K562 (cell line): ENCODE data around the gene FBXO9. TPM values are rescaled to one million over a fixed set of nuclear protein-coding genes. Genes with fewer than 3 reads are reported as not detected.

ENCODE experiments used
- ATAC-seq: fragments of 200-7000 bp; cut with Tn5 transposase; 3 replicates; pipeline ENCODE4 v1.9.1; 2020; ENCODE audit warnings: moderate library complexity
- BruUV-seq: library from RNA; stranded (reverse); fragments of 400-500 nt; replicated peaks from 2 replicates; lab custom pipeline; 2021; lab: Mats Ljungman, UMichigan
- CTCF ChIA-PET: fragments of 300-600 bp; formaldehyde crosslinking; extraction: SDS; loops from one replicate; lab custom pipeline; 2021; ENCODE audit warnings: low intra/inter-chr PET ratio; lab: Yijun Ruan, JAX
- POLR2A ChIA-PET: fragments of 300-600, 350-650 bp; sonication (Branson Sonifier 250); formaldehyde crosslinking; extraction: SDS; loops from one replicate; lab custom pipeline; 2021; ENCODE audit warnings: antibody characterized with exemption, inconsistent platforms; lab: Yijun Ruan, JAX
- DNase-seq, 4 experiments: peaks; one replicate each; pipeline versions ENCODE4 v3.0.0 to v3.0.0-alpha.2; 2011 to 2018; ENCODE audit warnings: low spot score in 3 of 4, mixed read lengths in 3 of 4; ENCODE audit errors: extremely low read depth in 1 of 4
- FAIRE-seq: peaks from 2 replicates; lab custom pipeline; 2011; peaks lifted over from hg19 to GRCh38; lab: Jason Lieb, UNC
- H2AFZ ChIP-seq: 2 replicates; pipeline ENCODE4 v1.6.0; 2011; ENCODE audit warnings: low read depth, low read length, control low read depth, inconsistent platforms
- H3K27ac ChIP-seq: fragments of 200-600 bp; 3 replicates; pipeline ENCODE4 v1.8.0; 2011; ENCODE audit warnings: low read depth, mild to moderate bottlenecking, control low read depth, inconsistent platforms, low read length, moderate library complexity, mixed read lengths; ENCODE audit errors: extremely low read depth
- H3K27me3 ChIP-seq, 2 experiments: fragments of 300-600 bp in 1 of 2; 2 replicates in 1 of 2; 3 replicates in 1 of 2; pipeline versions ENCODE4 v1.6.0 to v1.8.0; 2011; ENCODE audit warnings: inconsistent platforms in 2 of 2, low read length in 2 of 2, mild to moderate bottlenecking in 1 of 2, mixed read lengths in 1 of 2, moderate library complexity in 1 of 2; ENCODE audit not compliant: control insufficient read depth in 2 of 2, insufficient read depth in 2 of 2
- H3K36me3 ChIP-seq: fragments of 300-600 bp; 3 replicates; pipeline ENCODE4 v1.8.0; 2011; ENCODE audit warnings: mild to moderate bottlenecking, low read length, inconsistent platforms; ENCODE audit not compliant: control insufficient read depth, insufficient read depth
- H3K4me1 ChIP-seq, 2 experiments: fragments of 200-600 bp in 1 of 2; replicated peaks in 1 of 2; 2 replicates in 1 of 2; 3 replicates in 1 of 2; pipeline versions ENCODE4 v1.5.1 to v1.8.0; 2011; ENCODE audit warnings: inconsistent platforms in 2 of 2, low read length in 2 of 2, mild to moderate bottlenecking in 1 of 2, mixed read lengths in 1 of 2, moderate library complexity in 1 of 2; ENCODE audit not compliant: control insufficient read depth in 2 of 2, insufficient read depth in 2 of 2
- H3K4me2 ChIP-seq: 2 replicates; pipeline ENCODE4 v1.6.1; 2011; ENCODE audit warnings: low read length, control low read depth, inconsistent platforms, mixed read lengths; ENCODE audit not compliant: insufficient read depth
- H3K4me3 ChIP-seq: fragments of 200-600 bp; sonication (generic), shearing (Covaris generic); 2 replicates; pipeline ENCODE4 v1.5.1; 2016; ENCODE audit warnings: control low read depth, inconsistent platforms
- H3K79me2 ChIP-seq: fragments of 200-600 bp; 3 replicates; pipeline ENCODE4 v1.8.0; 2011; ENCODE audit warnings: low read length, inconsistent platforms; ENCODE audit not compliant: control insufficient read depth, insufficient read depth
- H3K9ac ChIP-seq, 2 experiments: 2 replicates each; pipeline versions ENCODE4 v1.6.0 to v1.6.1; 2011; ENCODE audit warnings: low read depth in 2 of 2, low read length in 2 of 2, control low read depth in 1 of 2, inconsistent platforms in 1 of 2, mild to moderate bottlenecking in 1 of 2, mixed read lengths in 1 of 2; ENCODE audit not compliant: insufficient read depth in 1 of 2
- H3K9me1 ChIP-seq: one replicate; pipeline ENCODE4 v1.6.0; 2011; ENCODE audit warnings: inconsistent platforms, mild to moderate bottlenecking, low read length, moderate library complexity; ENCODE audit not compliant: control insufficient read depth, insufficient read depth
- H3K9me3 ChIP-seq: replicated peaks from 2 replicates; pipeline ENCODE4 v1.5.1; 2011; ENCODE audit warnings: low read depth, low read length, inconsistent platforms; ENCODE audit not compliant: control insufficient read depth, insufficient read depth
- H4K20me1 ChIP-seq: replicated peaks from 2 replicates; pipeline ENCODE4 v1.6.1; 2011; ENCODE audit warnings: low read length, inconsistent platforms, mixed read lengths; ENCODE audit not compliant: control insufficient read depth, insufficient read depth
- CBX1 ChIP-seq: sonication (generic); IDR thresholded peaks from 2 replicates; pipeline ENCODE4 v1.6.1; 2016; ENCODE audit warnings: antibody characterized with exemption, low read depth, mild to moderate bottlenecking
- ELF2 ChIP-seq: fragments of 250-450 bp; sonication (Bioruptor Pico); IDR thresholded peaks from 2 replicates; pipeline ENCODE4 v1.5.0; 2021; ENCODE audit warnings: mild to moderate bottlenecking
- GATAD2A ChIP-seq: fragments of 450-650 bp; IDR thresholded peaks from 2 replicates; pipeline ENCODE4 v1.6.1; 2017
- HDAC6 ChIP-seq: IDR thresholded peaks from 2 replicates; pipeline ENCODE4 v1.6.1; 2012; ENCODE audit warnings: low read depth, mild to moderate bottlenecking, control low read depth, inconsistent platforms, low read length, moderate library complexity
- HSF4 ChIP-seq: fragments of 250-450 bp; sonication (Bioruptor Pico); IDR thresholded peaks from 2 replicates; pipeline ENCODE4 v2.1.2; 2022; ENCODE audit warnings: mild to moderate bottlenecking, moderate library complexity, borderline replicate concordance
- KDM2B ChIP-seq: fragments of 250-450 bp; sonication (Bioruptor Pico); IDR thresholded peaks from 2 replicates; pipeline ENCODE4 v1.8.0; 2021; ENCODE audit warnings: mild to moderate bottlenecking, moderate library complexity
- NELFE ChIP-seq: IDR thresholded peaks from 2 replicates; pipeline ENCODE4 v1.6.1; 2011; ENCODE audit warnings: mild to moderate bottlenecking; ENCODE audit not compliant: insufficient read depth, insufficient read length
- NR2F6 ChIP-seq: fragments of 450-650 bp; formaldehyde crosslinking; IDR thresholded peaks from 2 replicates; pipeline ENCODE4 v1.4.0; 2020; ENCODE audit warnings: mild to moderate bottlenecking
- PHB2 ChIP-seq: fragments of 450-650 bp; IDR thresholded peaks from 2 replicates; pipeline ENCODE4 v1.6.1; 2017; ENCODE audit warnings: low read depth
- PYGO2 ChIP-seq: fragments of 450-650 bp; IDR thresholded peaks from 2 replicates; pipeline ENCODE4 v1.6.1; 2016; ENCODE audit warnings: mild to moderate bottlenecking, missing genetic modification characterization, moderate library complexity, missing compliant biosample characterization
- RUNX1 ChIP-seq: sonication (generic); IDR thresholded peaks from 2 replicates; pipeline ENCODE4 v1.6.1; 2016; ENCODE audit warnings: antibody characterized with exemption, low read depth
- TARDBP ChIP-seq: fragments of 450-650 bp; IDR thresholded peaks from 2 replicates; pipeline ENCODE4 v1.6.1; 2016
- TFE3 ChIP-seq: fragments of 450-650 bp; formaldehyde crosslinking; IDR thresholded peaks from 2 replicates; pipeline ENCODE4 v1.4.0; 2020; ENCODE audit warnings: mild to moderate bottlenecking, mixed read lengths
- TRIM24 ChIP-seq, 2 experiments: fragments of 450-650 bp; IDR thresholded peaks; 2 replicates each; pipeline ENCODE4 v1.6.1; 2016
- TSC22D4 ChIP-seq: fragments of 450-650 bp; IDR thresholded peaks from 2 replicates; pipeline ENCODE4 v1.6.1; 2016; ENCODE audit warnings: missing genetic modification characterization, missing biosample characterization, control low read depth
- ZFP36 ChIP-seq: fragments of 150-350 bp; IDR thresholded peaks from 2 replicates; pipeline ENCODE4 v1.6.1; 2018; ENCODE audit warnings: low read length, low read depth; ENCODE audit not compliant: partially characterized antibody
- ZNF830 ChIP-seq: fragments of 250-450 bp; sonication (Bioruptor Pico); IDR thresholded peaks from 2 replicates; pipeline ENCODE4 v1.5.0; 2021; ENCODE audit warnings: mild to moderate bottlenecking
- WGBS: fragments of 100-300 bp; shearing (Covaris generic); methylation state at CpG from one replicate; pipeline ENCODE4 v1.1.6; 2016; ENCODE audit warnings: low coverage, mixed read lengths; ENCODE audit not compliant: insufficient coverage; ENCODE audit errors: missing lambda C conversion rate; 5-methylcytosine and 5-hydroxymethylcytosine counted together
- in situ Hi-C: fragments of 300-500 bp; cut with MboI; formaldehyde crosslinking; loops from 4 replicates; pipeline ENCODE4 v1.15.0; 2018; ENCODE audit warnings: inconsistent platforms, mixed read lengths
- intact Hi-C: fragments of 100-400 bp; cut with micrococcal nuclease; formaldehyde crosslinking; loops from 2 replicates; pipeline ENCODE4 v1.14.2; 2022
- polyA plus RNA-seq, 8 experiments: library from polyadenylated mRNA; depleted of rRNA in 4 of 8; stranded (reverse) in 5 of 8; unstranded in 3 of 8; fragments of >200 nt; fragmentation: Nextera tagmentation in 2 of 8; fragmentation: Illumina TruSeq in 1 of 8; extraction: Ambion mirVana in 2 of 8; extraction: Trizol in 1 of 8; gene quantifications; 2 replicates each; pipeline versions ENCODE4 v1.2.1 to v1.2.3, GENCODE V29; 2011 to 2014; ENCODE audit warnings: inconsistent platforms in 1 of 8, missing spikeins in 1 of 8
- total RNA-seq, 7 experiments: library from RNA; depleted of rRNA in 6 of 7; stranded (reverse); fragments of >200 nt in 6 of 7; fragmentation: Illumina TruSeq in 2 of 7; extraction: Trizol in 2 of 7; gene quantifications; 2 replicates each; pipeline versions ENCODE4 v1.2.1 to v1.2.3, GENCODE V29; 2011 to 2021; ENCODE audit warnings: low replicate concordance in 1 of 7
- TF ChIP-seq, protein P1 (sequence below): fragments of 450-650 bp; IDR thresholded peaks from 2 replicates; pipeline ENCODE4 v1.7.0; 2016; ENCODE audit warnings: borderline replicate concordance

Gene FBXO9
- total and polyA plus RNA-seq, 9 of the 15 experiments (the other 6 are each of a cell fraction or from before 2014, with no cell fraction given) = 10.1 to 85.3 (median 51.4) TPM

GRCh38 chr6:53029761-53030160 lies 35.4 kb upstream of the FBXO9 start:
- ChIA-PET POLR2A (interaction anchor here (1.7 kb wide), 1 partner anchor 10 kb away, joined by 7 read pairs; no protein-coding TSS in a partner anchor), CTCF (no interaction called here)
- H3K9me1 ChIP-seq = no peaks in the 10 kb centered on the region
- no peaks in the 10 kb centered on the region for H3K4me1 ChIP-seq
- in situ Hi-C loops (no loop called here), intact Hi-C loops (no loop called here)
- H2AFZ ChIP-seq = no peak overlapping the region
- no TSS peak for BruUV-seq
- 68% methylated on average over 3 of the region's 3 CpGs for WGBS
- H3K27ac ChIP-seq = no peak overlapping the region
- no peaks in the 10 kb centered on the region for H3K9me3 ChIP-seq
- ATAC-seq (no peak), FAIRE-seq (no peak), DNase-seq (no peak)
- no peaks in the 10 kb centered on the region for H3K27me3 ChIP-seq
- no peak overlapping the region for H3K9ac ChIP-seq
- TF ChIP-seq NR2F6 (CRISPR knock-in tag) (no peak), ZFP36 (no peak), KDM2B (CRISPR knock-in tag) (no peak), GATAD2A (no peak), HDAC6 (no peak), PYGO2 (tag) (no peak), CBX1 (no peak), HSF4 (CRISPR knock-in tag) (no peak), TARDBP (no peak), NELFE (no peak), RUNX1 (no peak), TFE3 (CRISPR knock-in tag) (no peak), TRIM24 (IDR thresholded peaks at IDR 0.05) (no peak), ELF2 (CRISPR knock-in tag) (no peak), ZNF830 (no peak), TSC22D4 (tag) (no peak), PHB2 (no peak)
- TF ChIP-seq, protein P1, sequence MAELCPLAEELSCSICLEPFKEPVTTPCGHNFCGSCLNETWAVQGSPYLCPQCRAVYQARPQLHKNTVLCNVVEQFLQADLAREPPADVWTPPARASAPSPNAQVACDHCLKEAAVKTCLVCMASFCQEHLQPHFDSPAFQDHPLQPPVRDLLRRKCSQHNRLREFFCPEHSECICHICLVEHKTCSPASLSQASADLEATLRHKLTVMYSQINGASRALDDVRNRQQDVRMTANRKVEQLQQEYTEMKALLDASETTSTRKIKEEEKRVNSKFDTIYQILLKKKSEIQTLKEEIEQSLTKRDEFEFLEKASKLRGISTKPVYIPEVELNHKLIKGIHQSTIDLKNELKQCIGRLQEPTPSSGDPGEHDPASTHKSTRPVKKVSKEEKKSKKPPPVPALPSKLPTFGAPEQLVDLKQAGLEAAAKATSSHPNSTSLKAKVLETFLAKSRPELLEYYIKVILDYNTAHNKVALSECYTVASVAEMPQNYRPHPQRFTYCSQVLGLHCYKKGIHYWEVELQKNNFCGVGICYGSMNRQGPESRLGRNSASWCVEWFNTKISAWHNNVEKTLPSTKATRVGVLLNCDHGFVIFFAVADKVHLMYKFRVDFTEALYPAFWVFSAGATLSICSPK = no peak
- H3K79me2 ChIP-seq = no peaks in the 10 kb centered on the region
- H3K4me2 ChIP-seq = no peak overlapping the region
- H4K20me1 ChIP-seq = no peaks in the 10 kb centered on the region
- no peak overlapping the region for H3K4me3 ChIP-seq
- H3K36me3 ChIP-seq = peaks cover 3% of the 10 kb centered on the region; the same call in 2 of the 3 replicates
